ENCODE measurements around the gene ADGRL1. TPM values are rescaled to one million over a fixed set of nuclear protein-coding genes. Genes with fewer than 3 reads are reported as not detected.
"Not testable (repeated sequence)": the region's sequence is repeated elsewhere in the genome, so short reads cannot be mapped to it uniquely, and the experiment has no call there.

The ADGRL1 gene
- total RNA-seq, 2 donors from 2014 or later = 15.4 to 15.7 TPM

- H3K4me1 ChIP-seq (ENCODE audit: control insufficient read depth in 1 of 2, low read depth in 2 of 2) = no peaks in the 10 kb centered on the region
- no peak for TF ChIP-seq CTCF (IDR thresholded peaks at IDR 0.05)
- ATAC-seq (ENCODE audit: insufficient number of reproducible peaks, low FRiP score, low read depth) (no peak), DNase-seq (ENCODE audit: low spot score) (no peak)
- no peaks in the 10 kb centered on the region for H3K9me3 ChIP-seq
- H3K27me3 ChIP-seq (replicated peaks; ENCODE audit: insufficient read depth) = no peaks in the 10 kb centered on the region
- H3K27ac ChIP-seq = no peak overlapping the region
- H3K36me3 ChIP-seq = no peaks in the 10 kb centered on the region
- H3K4me3 ChIP-seq = no peak overlapping the region
These were observed 23.5 kb downstream of the ADGRL1 start for GRCh38 chr19:14182476-14182875.

GRCh38 chr19:14181906-14182305, 24.1 kb downstream of the ADGRL1 start:
- no peak for ATAC-seq (ENCODE audit: insufficient number of reproducible peaks, low FRiP score, low read depth)
- no peaks in the 10 kb centered on the region for H3K27me3 ChIP-seq (replicated peaks; ENCODE audit: insufficient read depth)
- no peak overlapping the region for H3K4me3 ChIP-seq
- H3K9me3 ChIP-seq = no peaks in the 10 kb centered on the region
- H3K27ac ChIP-seq = no peak overlapping the region
- DNase-seq (ENCODE audit: low spot score) = no peak
- TF ChIP-seq CTCF (IDR thresholded peaks at IDR 0.05) = no peak
- no peaks in the 10 kb centered on the region for H3K4me1 ChIP-seq (ENCODE audit: control insufficient read depth in 1 of 2, low read depth in 2 of 2)
- H3K36me3 ChIP-seq = no peaks in the 10 kb centered on the region

GRCh38 chr19:14181199-14181598, 24.8 kb downstream of the ADGRL1 start:
- DNase-seq (ENCODE audit: low spot score); H3K9me3 ChIP-seq; H3K27ac ChIP-seq; H3K36me3 ChIP-seq; H3K4me3 ChIP-seq; H3K4me1 ChIP-seq (ENCODE audit: control insufficient read depth in 1 of 2, low read depth in 2 of 2); H3K27me3 ChIP-seq (replicated peaks; ENCODE audit: insufficient read depth); ATAC-seq (ENCODE audit: insufficient number of reproducible peaks, low FRiP score, low read depth): not testable (repeated sequence)

GRCh38 chr19:14177496-14178074, 28.4 kb downstream of the ADGRL1 start:
- ATAC-seq (ENCODE audit: insufficient number of reproducible peaks, low FRiP score, low read depth) = no peak

GRCh38 chr19:14175351-14175792, 30.6 kb downstream of the ADGRL1 start:
- peaks cover 13% of the 10 kb centered on the region for H3K36me3 ChIP-seq
- no peaks in the 10 kb centered on the region for H3K27me3 ChIP-seq (replicated peaks; ENCODE audit: insufficient read depth)

More at GRCh38 chr19:14177496-14178074, 28.4 kb downstream of the ADGRL1 start:
- Histone ChIP-seq H3K36me3 (peaks cover 4% of the 10 kb centered on the region), H3K27ac (no peak overlapping the region), H3K4me3 (no peak overlapping the region), H3K27me3 (replicated peaks; ENCODE audit: insufficient read depth) (no peaks in the 10 kb centered on the region), H3K4me1 (ENCODE audit: control insufficient read depth in 1 of 2, low read depth in 2 of 2) (no peaks in the 10 kb centered on the region), H3K9me3 (no peaks in the 10 kb centered on the region)
- DNase-seq (ENCODE audit: low spot score) = no peak
- TF ChIP-seq CTCF (IDR thresholded peaks at IDR 0.05) = no peak

More at GRCh38 chr19:14175351-14175792, 30.6 kb downstream of the ADGRL1 start:
- Histone ChIP-seq H3K4me3 (no peak overlapping the region), H3K9me3 (no peaks in the 10 kb centered on the region), H3K27ac (no peak overlapping the region), H3K4me1 (ENCODE audit: control insufficient read depth in 1 of 2, low read depth in 2 of 2) (no peaks in the 10 kb centered on the region)
- no peak for ATAC-seq (ENCODE audit: insufficient number of reproducible peaks, low FRiP score, low read depth)
- no peak for DNase-seq (ENCODE audit: low spot score)
- no peak for TF ChIP-seq CTCF (IDR thresholded peaks at IDR 0.05)
